NK-92 (cell line): Measurements from ENCODE around the gene IRS4.

ENCODE experiments used
- DNase-seq: peaks from one replicate; lab custom pipeline; 2025; ENCODE audit not compliant: unreplicated experiment; lab: John Stamatoyannopoulos, UW

The IRS4 gene

GRCh38 chrX:108736509-108737479 lies at the start of gene IRS4:
Gene IRS4, minus strand, starts transcription at chrX:108736563.
- no peak for DNase-seq

DNA sequence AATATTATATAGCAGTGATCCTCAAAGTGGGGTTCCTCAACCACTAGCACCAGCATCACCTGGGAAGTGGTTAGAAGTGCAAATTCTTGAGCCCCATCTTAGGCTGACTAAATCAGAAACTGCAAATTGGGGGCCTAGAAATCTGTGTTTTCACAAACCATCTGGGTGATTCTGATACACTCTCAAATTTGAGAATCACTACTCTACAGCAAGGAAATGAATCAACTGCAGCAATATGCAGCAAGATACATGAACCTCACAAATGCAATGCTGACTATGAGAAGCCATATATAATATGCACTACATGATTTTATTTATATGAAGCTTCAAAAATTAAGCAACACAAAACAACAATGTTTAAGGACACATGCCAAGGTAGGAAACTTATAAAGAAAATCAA lies 36.2 kb upstream of the IRS4 start:
- DNase-seq: no peak

- no peak for DNase-seq
Observed at GRCh38 chrX:108763559-108763958, 27.2 kb upstream of the IRS4 start.

DNA sequence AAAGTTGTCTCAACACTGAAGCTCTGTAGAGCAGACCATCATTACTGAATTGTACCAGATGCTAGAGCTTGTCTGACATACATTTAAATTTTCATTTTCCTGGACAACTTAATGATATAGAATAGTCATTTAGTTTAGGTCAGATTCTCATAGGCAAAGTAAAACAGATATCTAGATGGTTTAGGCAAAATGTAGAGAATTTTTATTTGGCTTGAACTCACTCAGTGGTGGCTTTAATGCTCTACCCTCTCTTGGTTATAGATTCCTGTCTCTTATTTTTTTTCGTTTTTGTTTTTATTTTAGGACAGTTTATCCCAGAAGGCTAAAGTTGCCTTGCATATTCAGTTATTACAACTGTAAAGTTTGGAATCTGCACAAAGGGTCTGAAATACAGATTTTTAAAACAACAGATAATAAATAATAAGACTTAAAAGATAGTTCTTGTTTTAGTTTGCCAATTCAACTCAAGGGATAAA lies 4.0 kb upstream of the IRS4 start:
- DNase-seq: no peak

DNA sequence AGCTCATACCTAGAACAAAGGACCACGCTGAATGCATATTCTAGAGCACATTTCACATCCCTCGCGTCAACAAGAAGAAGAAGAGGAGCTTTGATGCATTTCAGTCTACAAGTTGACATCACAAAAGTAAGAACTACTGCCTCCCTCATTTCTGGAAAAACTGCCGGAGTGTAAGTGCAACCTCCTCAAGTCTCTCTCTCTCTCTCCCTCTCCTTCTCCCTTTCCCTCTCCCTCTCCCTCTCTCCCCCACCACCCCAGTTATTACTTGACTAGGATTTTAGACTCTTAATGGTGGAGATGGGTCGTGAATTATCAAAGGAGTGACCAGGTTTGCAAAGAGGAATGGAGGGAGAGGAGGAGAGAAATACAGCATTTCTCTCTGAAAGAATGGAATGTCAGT lies 1.4 kb upstream of the IRS4 start:
- DNase-seq: no peak

- no peak for DNase-seq
Observed at GRCh38 chrX:108735679-108736508, 469 bp downstream of the IRS4 start.

DNA sequence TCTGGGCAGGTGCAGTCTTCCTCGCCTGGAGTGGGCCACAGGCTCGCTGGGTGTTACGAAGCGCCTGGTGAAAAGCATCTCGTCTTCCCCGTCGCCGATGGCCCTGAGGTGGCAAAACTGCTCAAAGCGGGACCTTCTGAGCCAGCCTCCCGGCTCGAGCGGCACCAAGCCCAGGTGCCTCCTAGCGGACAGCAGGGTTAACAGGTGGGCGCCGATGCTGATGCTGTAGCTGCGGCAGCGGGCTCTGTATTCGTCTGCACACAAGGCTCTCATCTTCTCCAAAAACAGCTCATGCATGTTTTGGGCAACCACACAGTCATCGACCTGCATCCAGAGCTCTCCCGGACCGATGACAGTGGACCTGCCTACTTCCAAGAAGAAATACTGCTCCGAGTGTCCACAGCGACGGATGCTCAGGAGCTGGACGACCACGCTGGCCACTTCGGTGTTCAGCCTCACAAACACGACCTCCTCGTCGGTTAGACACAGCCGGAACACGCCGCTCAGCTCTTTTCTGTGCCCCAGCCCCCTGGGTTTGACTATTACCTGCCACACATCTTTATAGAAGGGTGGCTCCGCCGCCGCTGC lies 1.2 kb downstream of the IRS4 start:
- DNase-seq: no peak

DNA sequence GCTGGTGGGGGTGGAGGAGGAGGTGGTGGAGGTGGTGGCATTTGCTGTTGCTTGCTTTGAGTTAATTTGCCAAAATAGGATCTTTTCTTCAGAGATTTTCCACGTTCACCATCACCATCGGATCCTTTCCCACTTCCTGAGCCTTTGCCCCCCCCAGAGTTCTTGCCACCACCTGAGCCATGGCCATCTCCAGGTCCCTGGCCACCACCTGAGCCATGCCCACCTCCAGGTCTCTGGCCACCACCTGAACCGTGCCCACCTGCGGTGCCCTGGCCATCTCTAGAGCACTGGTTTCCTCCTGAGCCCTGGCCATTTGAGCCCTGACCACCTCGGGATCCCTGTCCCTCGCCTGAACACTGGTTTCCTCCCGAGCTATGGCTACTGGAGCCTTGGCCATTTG lies 1.9 kb downstream of the IRS4 start:
- DNase-seq: no peak

- DNase-seq: no peak
Observed at GRCh38 chrX:108732630-108733321, 3.6 kb downstream of the IRS4 start.

DNA sequence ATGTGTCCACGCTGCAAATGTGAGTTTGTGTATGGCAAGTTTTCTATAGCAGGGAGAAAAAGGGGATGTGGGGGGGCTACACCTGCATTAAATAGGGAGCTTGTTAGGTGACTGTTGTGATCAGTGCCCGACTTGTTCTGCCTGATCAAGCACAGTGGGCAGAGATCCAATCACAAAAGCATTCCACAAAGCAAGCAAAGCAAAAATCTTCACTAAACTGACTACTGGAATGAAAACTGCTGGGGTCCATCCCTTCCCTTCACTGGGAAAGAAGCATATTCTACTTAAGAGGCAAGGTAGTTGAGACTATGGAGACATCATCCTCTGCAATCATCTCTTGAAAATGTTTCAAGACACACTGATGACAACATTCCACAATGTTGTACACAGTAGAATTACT lies 5.2 kb downstream of the IRS4 start:
- no peak for DNase-seq

- no peak for DNase-seq
Observed at GRCh38 chrX:108726748-108727147, 9.6 kb downstream of the IRS4 start.

DNA sequence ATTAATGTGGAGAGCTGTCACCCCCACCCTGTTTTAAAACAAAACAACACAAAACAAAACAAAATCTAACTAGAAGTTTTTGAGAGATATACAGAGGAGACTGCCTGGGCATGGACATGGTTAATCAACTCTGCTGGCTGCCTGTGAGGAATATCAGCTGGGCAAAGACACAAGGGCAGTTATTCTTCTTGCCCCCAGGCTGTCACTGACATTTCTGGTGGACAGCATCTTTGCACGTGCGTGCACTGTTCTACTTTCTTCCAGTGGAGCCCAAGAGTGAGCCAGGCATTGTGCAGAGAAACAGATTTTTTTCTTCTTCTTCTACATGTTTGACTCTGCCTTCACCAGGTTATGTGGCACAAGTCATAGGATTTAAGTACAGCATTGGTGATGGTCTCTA lies 13.8 kb downstream of the IRS4 start:
- DNase-seq: no peak

GRCh38 chrX:108712886-108713285 lies 23.5 kb downstream of the IRS4 start:
- no peak for DNase-seq

DNA sequence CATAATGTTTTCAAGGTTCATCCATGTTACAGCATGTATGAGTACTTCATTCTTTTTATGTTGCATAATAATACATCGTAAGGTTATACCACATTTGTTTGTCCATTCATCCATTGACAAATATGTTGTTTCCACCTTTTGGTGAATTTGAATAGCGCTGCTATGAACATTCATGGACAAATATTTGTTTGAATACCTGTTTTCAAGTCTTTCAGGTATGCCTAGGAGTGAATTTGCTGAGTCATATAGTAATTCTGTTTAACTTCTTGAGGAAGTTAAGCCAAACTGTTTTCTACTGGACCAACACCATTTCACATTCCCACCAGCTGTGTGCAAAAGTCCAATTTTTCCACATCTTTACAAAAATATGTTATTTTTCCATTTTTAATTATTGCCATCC lies 31.5 kb downstream of the IRS4 start:
- DNase-seq: no peak

- DNase-seq: no peak
Observed at GRCh38 chrX:108702530-108702929, 33.8 kb downstream of the IRS4 start.

- DNase-seq: no peak
Observed at GRCh38 chrX:108701633-108702032, 34.7 kb downstream of the IRS4 start.

DNA sequence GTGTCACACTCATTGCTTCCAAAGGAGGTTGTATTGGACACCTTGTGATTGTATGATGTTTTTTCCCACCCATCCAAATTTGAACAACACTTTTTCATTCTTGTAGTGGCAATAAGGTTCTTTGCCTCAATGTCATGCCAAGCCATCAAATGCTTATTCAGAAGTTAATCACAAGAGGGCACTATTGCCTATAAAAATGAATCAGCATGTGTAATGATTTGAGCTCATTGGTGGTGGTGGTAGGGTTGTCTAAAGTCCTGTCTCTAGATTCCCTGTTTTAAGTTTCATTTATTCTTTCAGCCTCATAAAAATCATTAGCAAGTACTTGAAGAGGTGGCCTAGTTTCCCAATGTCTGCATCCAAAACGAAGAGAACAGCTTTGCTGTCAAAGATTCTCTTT lies 37.0 kb downstream of the IRS4 start:
- no peak for DNase-seq

DNA sequence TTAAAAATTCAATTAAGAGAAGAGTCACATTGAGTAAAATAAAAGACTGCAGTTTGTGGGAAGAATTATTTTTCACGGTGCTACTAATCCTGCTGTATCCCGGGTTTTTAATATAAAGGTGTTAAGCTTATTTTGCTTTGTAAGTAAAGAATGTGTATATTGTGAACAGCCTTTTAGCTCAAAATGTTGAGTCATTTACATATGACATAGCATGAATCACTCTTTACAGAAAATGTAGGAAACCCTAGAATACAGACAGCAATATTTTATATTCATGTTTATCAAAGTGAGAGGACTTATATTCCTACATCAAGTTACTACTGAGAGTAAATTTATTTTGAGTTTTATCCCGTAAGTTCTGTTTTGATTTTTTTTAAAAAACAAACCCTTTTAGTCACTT lies 39.7 kb downstream of the IRS4 start:
- DNase-seq: no peak
